RWPE2 (cell line): ENCODE results near the gene MMP10.

ENCODE experiments used
- ATAC-seq: fragments of 200-7000 bp; cut with Tn5 transposase; 3 replicates; pipeline ENCODE4 v1.9.1; 2021; ENCODE audit warnings: low read depth
- DNase-seq: peaks from one replicate; pipeline ENCODE4 v3.0.0-alpha.2; 2020; ENCODE audit warnings: low spot score
- H3K27ac ChIP-seq: fragments of 450-650 bp; 2 replicates; pipeline ENCODE4 v1.5.1; 2017; ENCODE audit warnings: mild to moderate bottlenecking; ENCODE audit not compliant: poor library complexity, severe bottlenecking
- H3K27me3 ChIP-seq: fragments of 250-450 bp; sonication (Bioruptor Pico); 2 replicates; pipeline ENCODE4 v1.5.1; 2021; ENCODE audit warnings: mild to moderate bottlenecking, moderate library complexity; ENCODE audit not compliant: insufficient read depth, poor library complexity, severe bottlenecking
- H3K36me3 ChIP-seq: fragments of 250-450 bp; sonication (Bioruptor Pico); 2 replicates; pipeline ENCODE4 v1.5.1; 2020; ENCODE audit warnings: low read depth, mild to moderate bottlenecking, moderate library complexity
- H3K4me1 ChIP-seq: fragments of 250-450 bp; sonication (Bioruptor Pico); 2 replicates; pipeline ENCODE4 v1.5.1; 2021; ENCODE audit warnings: mild to moderate bottlenecking, moderate library complexity; ENCODE audit not compliant: insufficient read depth, poor library complexity, severe bottlenecking
- H3K4me3 ChIP-seq: fragments of 250-450 bp; sonication (Bioruptor Pico); 2 replicates; pipeline ENCODE4 v1.5.1; 2021; ENCODE audit warnings: mild to moderate bottlenecking, moderate library complexity; ENCODE audit not compliant: severe bottlenecking
- H3K9me3 ChIP-seq: fragments of 250-450 bp; sonication (Bioruptor Pico); 2 replicates; pipeline ENCODE4 v1.5.1; 2021; ENCODE audit warnings: mild to moderate bottlenecking, moderate library complexity; ENCODE audit not compliant: severe bottlenecking
- CTCF ChIP-seq: fragments of 450-650 bp; IDR thresholded peaks from one replicate; pipeline ENCODE4 v1.5.1; 2017; ENCODE audit warnings: mild to moderate bottlenecking, moderate library complexity; ENCODE audit not compliant: poor library complexity, severe bottlenecking

Gene MMP10

GRCh38 chr11:102784380-102784779 is 4.0 kb upstream of the MMP10 start:
- no peak for ATAC-seq
- H3K4me1 ChIP-seq = peaks cover 24% of the 10 kb centered on the region
- no peak for DNase-seq
- H3K27me3 ChIP-seq = no peaks in the 10 kb centered on the region
- no peaks in the 10 kb centered on the region for H3K9me3 ChIP-seq
- no peaks in the 10 kb centered on the region for H3K36me3 ChIP-seq
- H3K27ac ChIP-seq = peak overlapping the region; percentile 68
- TF ChIP-seq CTCF = no peak
- no peak overlapping the region for H3K4me3 ChIP-seq

GRCh38 chr11:102783720-102784119 is 3.3 kb upstream of the MMP10 start:
- peak; percentile 62 for DNase-seq
- ATAC-seq = peak; percentile 83

GRCh38 chr11:102783016-102783415 is 2.6 kb upstream of the MMP10 start:
- Histone ChIP-seq H3K27me3 (no peaks in the 10 kb centered on the region), H3K9me3 (no peaks in the 10 kb centered on the region), H3K4me1 (peaks cover 24% of the 10 kb centered on the region), H3K36me3 (no peaks in the 10 kb centered on the region), H3K27ac (peak overlapping the region; percentile 68), H3K4me3 (no peak overlapping the region)
- TF ChIP-seq CTCF = no peak
- no peak for DNase-seq
- 0 out of 3 replicates have a peak, but pooled peaks have one; percentile 4 for ATAC-seq

More at GRCh38 chr11:102783720-102784119, 3.3 kb upstream of the MMP10 start:
- Histone ChIP-seq H3K9me3 (no peaks in the 10 kb centered on the region), H3K4me1 (peaks cover 24% of the 10 kb centered on the region), H3K36me3 (no peaks in the 10 kb centered on the region), H3K27ac (peak overlapping the region; percentile 68), H3K4me3 (no peak overlapping the region), H3K27me3 (no peaks in the 10 kb centered on the region)
- TF ChIP-seq CTCF = no peak

GRCh38 chr11:102781676-102782075 is 1.2 kb upstream of the MMP10 start:
- H3K27ac ChIP-seq = no peak overlapping the region
- H3K9me3 ChIP-seq = no peaks in the 10 kb centered on the region
- TF ChIP-seq CTCF = no peak
- H3K36me3 ChIP-seq = no peaks in the 10 kb centered on the region
- ATAC-seq = no peak
- H3K4me1 ChIP-seq = peaks cover 24% of the 10 kb centered on the region
- no peak overlapping the region for H3K4me3 ChIP-seq
- no peaks in the 10 kb centered on the region for H3K27me3 ChIP-seq
- no peak for DNase-seq

- H3K9me3 ChIP-seq = no peaks in the 10 kb centered on the region
- H3K36me3 ChIP-seq = no peaks in the 10 kb centered on the region
- no peak for TF ChIP-seq CTCF
- H3K4me3 ChIP-seq = no peak overlapping the region
- ATAC-seq (peak; percentile 54), DNase-seq (no peak)
- no peaks in the 10 kb centered on the region for H3K27me3 ChIP-seq
- peaks cover 12% of the 10 kb centered on the region for H3K4me1 ChIP-seq
- H3K27ac ChIP-seq = no peak overlapping the region
Observed at GRCh38 chr11:102776454-102776853, 4.0 kb downstream of the MMP10 start.
